ENCODE results near the gene CACNA2D1.

GRCh38 chr7:81983406-81983805, 460.2 kb downstream of the CACNA2D1 start:
- TF ChIP-seq CTCF (IDR thresholded peaks at IDR 0.05) (no peak), POLR2A (IDR thresholded peaks at IDR 0.05) (no peak), POLR2AphosphoS5 (IDR thresholded peaks at IDR 0.05) (no peak)
